HepG2 (cell line): ENCODE results near the gene UBTD1. TPM values are rescaled to one million over a fixed set of nuclear protein-coding genes. Genes with fewer than 3 reads are reported as not detected.

Experiments used
- ATAC-seq: fragments of 200-7000 bp; cut with Tn5 transposase; 3 replicates; pipeline ENCODE4 v1.9.1; 2020; ENCODE audit warnings: mild to moderate bottlenecking, moderate library complexity
- BruUV-seq: library from RNA; stranded (reverse); fragments of 400-500 nt; replicated peaks from 2 replicates; lab custom pipeline; 2021; lab: Mats Ljungman, UMichigan
- CTCF ChIA-PET: fragments of 300-600 bp; formaldehyde crosslinking; extraction: SDS; loops from one replicate; lab custom pipeline; 2021; ENCODE audit warnings: low total read pairs, inconsistent platforms, low intra/inter-chr PET ratio; lab: Yijun Ruan, JAX
- POLR2A ChIA-PET: fragments of 350-600 bp; sonication (Branson Sonifier 250); formaldehyde crosslinking; loops from one replicate; lab custom pipeline; 2020; ENCODE audit warnings: antibody characterized with exemption, inconsistent platforms; lab: Yijun Ruan, JAX
- DNase-seq: peaks from one replicate; pipeline ENCODE4 v3.0.0-alpha.2; 2015; ENCODE audit warnings: low spot score
- FAIRE-seq: peaks from 3 replicates; lab custom pipeline; 2011; peaks lifted over from hg19 to GRCh38; lab: Jason Lieb, UNC
- H2AFZ ChIP-seq: one replicate; pipeline ENCODE4 v1.6.1; 2011; ENCODE audit warnings: low read length, inconsistent platforms
- H3K27ac ChIP-seq: fragments of 300-600 bp; 3 replicates; pipeline ENCODE4 v1.8.0; 2011; ENCODE audit warnings: mixed run types, mild to moderate bottlenecking, mixed read lengths, low read length, inconsistent platforms; ENCODE audit not compliant: insufficient read depth; ENCODE audit errors: extremely low read length
- H3K27me3 ChIP-seq, 2 experiments: fragments of 200-600 bp in 1 of 2; 2 replicates in 1 of 2; 3 replicates in 1 of 2; pipeline versions ENCODE4 v1.6.0 to v1.8.0; 2011; ENCODE audit warnings: low read length in 2 of 2, mild to moderate bottlenecking in 2 of 2, moderate library complexity in 2 of 2, inconsistent platforms in 1 of 2; ENCODE audit not compliant: insufficient read depth in 2 of 2, control insufficient read depth in 1 of 2
- H3K36me3 ChIP-seq, 2 experiments: fragments of 200-600 bp in 1 of 2; replicated peaks in 1 of 2; 2 replicates in 1 of 2; 3 replicates in 1 of 2; pipeline versions ENCODE4 v1.5.1 to v1.8.0; 2011; ENCODE audit warnings: low read length in 2 of 2, inconsistent platforms in 1 of 2; ENCODE audit not compliant: insufficient read depth in 2 of 2, control insufficient read depth in 1 of 2
- H3K4me1 ChIP-seq: 2 replicates; pipeline ENCODE4 v1.5.1; 2012; ENCODE audit warnings: low read length, inconsistent platforms; ENCODE audit not compliant: insufficient read depth
- H3K4me2 ChIP-seq: 2 replicates; pipeline ENCODE4 v1.6.0; 2011; ENCODE audit warnings: low read depth, low read length, inconsistent platforms
- H3K4me3 ChIP-seq, 3 experiments: fragments of 200-600 bp in 1 of 3; sonication (generic), shearing (Covaris generic) in 1 of 3; replicated peaks in 1 of 3; 2 replicates each; pipeline ENCODE4 v1.5.1; 2011 to 2016; ENCODE audit warnings: low read length in 3 of 3, inconsistent platforms in 2 of 3, low read depth in 2 of 3, mild to moderate bottlenecking in 2 of 3, control low read depth in 1 of 3, mixed read lengths in 1 of 3; ENCODE audit not compliant: insufficient read depth in 1 of 3
- H3K79me2 ChIP-seq: one replicate; pipeline ENCODE4 v1.6.1; 2011; ENCODE audit warnings: low read length, inconsistent platforms; ENCODE audit not compliant: insufficient read depth
- H3K9ac ChIP-seq: 2 replicates; pipeline ENCODE4 v1.6.0; 2011; ENCODE audit warnings: mild to moderate bottlenecking, low read depth, low read length, inconsistent platforms; ENCODE audit not compliant: insufficient read depth
- H3K9me3 ChIP-seq: 2 replicates; pipeline ENCODE4 v1.5.1; 2012; ENCODE audit warnings: mild to moderate bottlenecking, low read length
- H4K20me1 ChIP-seq: 2 replicates; pipeline ENCODE4 v1.6.0; 2011; ENCODE audit warnings: inconsistent platforms, mild to moderate bottlenecking, low read length, moderate library complexity; ENCODE audit not compliant: insufficient read depth
- CENPX ChIP-seq: sonication (generic); formaldehyde crosslinking; IDR thresholded peaks from 2 replicates; pipeline ENCODE4 v1.9.0; 2021; ENCODE audit warnings: mild to moderate bottlenecking, missing genetic modification reagents, moderate library complexity
- HMGA1 ChIP-seq: sonication (generic); formaldehyde crosslinking; conservative IDR thresholded peaks from 2 replicates; pipeline ENCODE4 v1.4.0; 2020; ENCODE audit warnings: missing genetic modification reagents
- HNF4A ChIP-seq: sonication (generic); formaldehyde crosslinking; IDR thresholded peaks from 2 replicates; pipeline ENCODE4 v1.4.0; 2020; ENCODE audit warnings: missing genetic modification reagents
- KMT2B ChIP-seq: IDR thresholded peaks from 2 replicates; pipeline ENCODE4 v1.6.1; 2016; ENCODE audit warnings: missing genetic modification reagents, missing compliant biosample characterization
- LRRFIP1 ChIP-seq: sonication (generic); formaldehyde crosslinking; conservative IDR thresholded peaks from 2 replicates; pipeline ENCODE4 v1.4.0; 2020; ENCODE audit warnings: missing genetic modification reagents
- MTA1 ChIP-seq: sonication (generic); formaldehyde crosslinking; IDR thresholded peaks from 2 replicates; pipeline ENCODE4 v1.4.0; 2020; ENCODE audit warnings: missing genetic modification reagents, mild to moderate bottlenecking, borderline replicate concordance
- MZF1 ChIP-seq: sonication (generic); formaldehyde crosslinking; IDR thresholded peaks from 2 replicates; pipeline ENCODE4 v1.8.1; 2023; ENCODE audit warnings: mild to moderate bottlenecking, missing genetic modification reagents, borderline replicate concordance
- NFIB ChIP-seq: sonication (generic); formaldehyde crosslinking; IDR thresholded peaks from 2 replicates; pipeline ENCODE4 v1.9.0; 2021; ENCODE audit warnings: missing genetic modification reagents, mild to moderate bottlenecking, borderline replicate concordance
- NR1H2 ChIP-seq: sonication (generic); formaldehyde crosslinking; IDR thresholded peaks from 2 replicates; pipeline ENCODE4 v1.8.1; 2022; ENCODE audit warnings: low read depth, missing genetic modification reagents, borderline replicate concordance
- NR3C1 ChIP-seq: sonication (generic); formaldehyde crosslinking; IDR thresholded peaks from 2 replicates; pipeline ENCODE4 v1.4.0; 2020; ENCODE audit warnings: missing genetic modification reagents
- SRSF1 ChIP-seq: fragments of 200-400 bp; formaldehyde crosslinking; optimal IDR thresholded peaks from 2 replicates; pipeline ENCODE3; 2017; ENCODE audit warnings: mild to moderate bottlenecking, low read depth, low read length, moderate library complexity
- TBP ChIP-seq: sonication (generic); formaldehyde crosslinking; IDR thresholded peaks from 2 replicates; pipeline ENCODE4 v1.5.0; 2020; ENCODE audit warnings: missing genetic modification reagents
- ZBTB42 ChIP-seq: sonication (generic); formaldehyde crosslinking; IDR thresholded peaks from 2 replicates; pipeline ENCODE4 v1.5.0; 2020; ENCODE audit warnings: mild to moderate bottlenecking, missing genetic modification reagents
- ZNF224 ChIP-seq: sonication (generic); formaldehyde crosslinking; IDR thresholded peaks from 2 replicates; pipeline ENCODE4 v1.5.0; 2020; ENCODE audit warnings: mild to moderate bottlenecking, missing genetic modification reagents
- ZNF781 ChIP-seq: sonication (generic); formaldehyde crosslinking; IDR thresholded peaks from 2 replicates; pipeline ENCODE4 v1.5.1; 2020; ENCODE audit warnings: borderline replicate concordance, mild to moderate bottlenecking, missing genetic modification reagents; ENCODE audit errors: not compliant biosample characterization
- WGBS: methylation state at CpG from one replicate; pipeline ENCODE4 v1.1.6; 2017; ENCODE audit warnings: low lambda C conversion rate; 5-methylcytosine and 5-hydroxymethylcytosine counted together
- in situ Hi-C: cut with HindIII; loops from 2 replicates; pipeline ENCODE4 v1.10.0; 2017; ENCODE audit warnings: low pct_unique_long_range_greater_than_20kb; ENCODE audit not compliant: extremely low pct_ligation_motif_present
- intact Hi-C: fragments of 100-400 bp; cut with micrococcal nuclease; formaldehyde crosslinking; loops from one replicate; pipeline ENCODE4 v1.10.0; 2022; ENCODE audit not compliant: unreplicated experiment
- polyA plus RNA-seq, 8 experiments: library from polyadenylated mRNA; depleted of rRNA in 3 of 8; stranded (reverse) in 7 of 8; unstranded in 1 of 8; fragments of >200 nt; fragmentation: Illumina TruSeq in 4 of 8; extraction: Trizol in 4 of 8; gene quantifications; 2 replicates each; pipeline versions ENCODE4 v1.2.1 to v1.2.3, GENCODE V29; 2011 to 2016; ENCODE audit warnings: low read depth in 4 of 8, missing spikeins in 1 of 8, mixed read lengths in 1 of 8; ENCODE audit not compliant: insufficient read depth in 1 of 8
- total RNA-seq, 5 experiments: library from RNA; depleted of rRNA; stranded (reverse); fragments of >200 nt; fragmentation: Illumina TruSeq; extraction: Trizol; gene quantifications; 2 replicates each; pipeline ENCODE4 v1.2.3, GENCODE V29; 2016; ENCODE audit warnings: low read depth in 1 of 5

Gene UBTD1
- total and polyA plus RNA-seq, 2 of the 13 experiments (the other 11 are each of a cell fraction or from before 2014, with no cell fraction given) = 7.9 to 10.0 TPM

- TF ChIP-seq ZNF224 (CRISPR knock-in tag) = no peak
- no peak for TF ChIP-seq NR3C1 (CRISPR knock-in tag)
Measured at GRCh38 chr10:97505152-97505551, 6.4 kb downstream of the UBTD1 start (continued).

- no TSS peak for BruUV-seq
- TF ChIP-seq NR1H2 (no peak), NFIB (CRISPR knock-in tag) (no peak), ZNF781 (CRISPR knock-in tag) (no peak), CENPX (CRISPR knock-in tag) (no peak), MTA1 (CRISPR knock-in tag) (no peak), TBP (CRISPR knock-in tag) (no peak), KMT2B (CRISPR knock-in tag) (no peak), HMGA1 (no peak), ZBTB42 (CRISPR knock-in tag) (no peak), HNF4A (CRISPR knock-in tag) (no peak), MZF1 (CRISPR knock-in tag) (no peak), SRSF1 (no peak), LRRFIP1 (CRISPR knock-in tag) (no peak)
- no peak for FAIRE-seq
- H3K4me3 ChIP-seq = no peak overlapping the region
- POLR2A ChIA-PET = no interaction called here
- DNase-seq = no peak
- no peak overlapping the region for H2AFZ ChIP-seq
- no peak overlapping the region for H3K4me2 ChIP-seq
- WGBS = 100% methylated on average over 2 of the region's 3 CpGs
- H3K27ac ChIP-seq = no peak overlapping the region
- intact Hi-C loops = no loop called here
- H3K79me2 ChIP-seq = no peaks in the 10 kb centered on the region
- no peaks in the 10 kb centered on the region; a peak in 1 of 5 replicates for H3K36me3 ChIP-seq
- in situ Hi-C loops = no loop called here
- no peaks in the 10 kb centered on the region; the same call in 1 of the 2 replicates for H4K20me1 ChIP-seq
- ATAC-seq = no peak
- no peaks in the 10 kb centered on the region for H3K9me3 ChIP-seq
- CTCF ChIA-PET = no interaction called here
- no peaks in the 10 kb centered on the region for H3K27me3 ChIP-seq
- peaks cover 9% of the 10 kb centered on the region for H3K4me1 ChIP-seq
- H3K9ac ChIP-seq = no peak overlapping the region
Measured at GRCh38 chr10:97506199-97506991, 7.7 kb downstream of the UBTD1 start.
